ENCODE results near the gene HLX. TPM values are rescaled to one million over a fixed set of nuclear protein-coding genes. Genes with fewer than 3 reads are reported as not detected.

Gene HLX
- total RNA-seq, 1 donor, result 7.6 TPM

GRCh38 chr1:220887520-220888416 lies 8.5 kb downstream of the HLX start:
- peaks cover 59% of the 10 kb centered on the region for H3K27me3 ChIP-seq (ENCODE audit: insufficient read depth, low read length)
- peaks cover 46% of the 10 kb centered on the region for H3K4me1 ChIP-seq (ENCODE audit: insufficient read depth, low read length)
- no peak overlapping the region for H3K4me3 ChIP-seq (ENCODE audit: low read length)
- H3K9me3 ChIP-seq (ENCODE audit: low read depth, low read length), result no peaks in the 10 kb centered on the region

- Histone ChIP-seq H3K27me3 (ENCODE audit: insufficient read depth, low read length) (peaks cover 66% of the 10 kb centered on the region), H3K4me1 (ENCODE audit: insufficient read depth, low read length) (peaks cover 46% of the 10 kb centered on the region), H3K9me3 (ENCODE audit: low read depth, low read length) (no peaks in the 10 kb centered on the region), H3K4me3 (ENCODE audit: low read length) (no peak overlapping the region)
Measured at GRCh38 chr1:220888417-220888986, 9.3 kb downstream of the HLX start.

- no peak overlapping the region for H3K4me3 ChIP-seq (ENCODE audit: low read length)
- no peaks in the 10 kb centered on the region for H3K9me3 ChIP-seq (ENCODE audit: low read depth, low read length)
- H3K27me3 ChIP-seq (ENCODE audit: insufficient read depth, low read length), result peaks cover 75% of the 10 kb centered on the region
- peaks cover 51% of the 10 kb centered on the region for H3K4me1 ChIP-seq (ENCODE audit: insufficient read depth, low read length)
Measured at GRCh38 chr1:220889333-220889732, 10.1 kb downstream of the HLX start.

- H3K4me3 ChIP-seq (ENCODE audit: low read length), result no peak overlapping the region
- no peaks in the 10 kb centered on the region for H3K9me3 ChIP-seq (ENCODE audit: low read depth, low read length)
- H3K27me3 ChIP-seq (ENCODE audit: insufficient read depth, low read length), result peaks cover 80% of the 10 kb centered on the region
- H3K4me1 ChIP-seq (ENCODE audit: insufficient read depth, low read length), result peaks cover 52% of the 10 kb centered on the region
Measured at GRCh38 chr1:220889848-220890287, 10.6 kb downstream of the HLX start.

- Histone ChIP-seq H3K27me3 (ENCODE audit: insufficient read depth, low read length) (peaks cover 86% of the 10 kb centered on the region), H3K4me1 (ENCODE audit: insufficient read depth, low read length) (peaks cover 52% of the 10 kb centered on the region), H3K4me3 (ENCODE audit: low read length) (no peak overlapping the region), H3K9me3 (ENCODE audit: low read depth, low read length) (no peaks in the 10 kb centered on the region)
Measured at GRCh38 chr1:220890602-220891001, 11.4 kb downstream of the HLX start.

- no peaks in the 10 kb centered on the region for H3K9me3 ChIP-seq (ENCODE audit: low read depth, low read length)
- peaks cover 85% of the 10 kb centered on the region for H3K27me3 ChIP-seq (ENCODE audit: insufficient read depth, low read length)
- peaks cover 52% of the 10 kb centered on the region for H3K4me1 ChIP-seq (ENCODE audit: insufficient read depth, low read length)
- no peak overlapping the region for H3K4me3 ChIP-seq (ENCODE audit: low read length)
Measured at GRCh38 chr1:220891224-220892085, 12.2 kb downstream of the HLX start.

- no peaks in the 10 kb centered on the region for H3K9me3 ChIP-seq (ENCODE audit: low read depth, low read length)
- peaks cover 49% of the 10 kb centered on the region for H3K4me1 ChIP-seq (ENCODE audit: insufficient read depth, low read length)
- peaks cover 82% of the 10 kb centered on the region for H3K27me3 ChIP-seq (ENCODE audit: insufficient read depth, low read length)
- H3K4me3 ChIP-seq (ENCODE audit: low read length), result no peak overlapping the region
Measured at GRCh38 chr1:220892086-220892376, 12.8 kb downstream of the HLX start.

- H3K27me3 ChIP-seq (ENCODE audit: insufficient read depth, low read length), result peaks cover 74% of the 10 kb centered on the region
- peaks cover 40% of the 10 kb centered on the region for H3K4me1 ChIP-seq (ENCODE audit: insufficient read depth, low read length)
- H3K4me3 ChIP-seq (ENCODE audit: low read length), result no peak overlapping the region
- no peaks in the 10 kb centered on the region for H3K9me3 ChIP-seq (ENCODE audit: low read depth, low read length)
Measured at GRCh38 chr1:220892997-220893700, 13.9 kb downstream of the HLX start.

- peaks cover 40% of the 10 kb centered on the region for H3K4me1 ChIP-seq (ENCODE audit: insufficient read depth, low read length)
- H3K4me3 ChIP-seq (ENCODE audit: low read length), result peak overlapping the region; percentile 11
- H3K9me3 ChIP-seq (ENCODE audit: low read depth, low read length), result no peaks in the 10 kb centered on the region
- peaks cover 68% of the 10 kb centered on the region for H3K27me3 ChIP-seq (ENCODE audit: insufficient read depth, low read length)
Measured at GRCh38 chr1:220893701-220894024, 14.4 kb downstream of the HLX start.

- Histone ChIP-seq H3K4me1 (ENCODE audit: insufficient read depth, low read length) (peaks cover 40% of the 10 kb centered on the region), H3K4me3 (ENCODE audit: low read length) (peak overlapping the region; percentile 11), H3K27me3 (ENCODE audit: insufficient read depth, low read length) (peaks cover 62% of the 10 kb centered on the region), H3K9me3 (ENCODE audit: low read depth, low read length) (no peaks in the 10 kb centered on the region)
Measured at GRCh38 chr1:220894025-220894923, 15.0 kb downstream of the HLX start.

- no peaks in the 10 kb centered on the region for H3K9me3 ChIP-seq (ENCODE audit: low read depth, low read length)
- H3K4me3 ChIP-seq (ENCODE audit: low read length), result no peak overlapping the region
- H3K4me1 ChIP-seq (ENCODE audit: insufficient read depth, low read length), result peaks cover 40% of the 10 kb centered on the region
- peaks cover 56% of the 10 kb centered on the region for H3K27me3 ChIP-seq (ENCODE audit: insufficient read depth, low read length)
Measured at GRCh38 chr1:220894924-220895256, 15.6 kb downstream of the HLX start.

GRCh38 chr1:220895412-220895946 lies 16.2 kb downstream of the HLX start:
- Histone ChIP-seq H3K9me3 (ENCODE audit: low read depth, low read length) (no peaks in the 10 kb centered on the region), H3K27me3 (ENCODE audit: insufficient read depth, low read length) (peaks cover 50% of the 10 kb centered on the region), H3K4me1 (ENCODE audit: insufficient read depth, low read length) (peaks cover 40% of the 10 kb centered on the region), H3K4me3 (ENCODE audit: low read length) (no peak overlapping the region)

- Histone ChIP-seq H3K9me3 (ENCODE audit: low read depth, low read length) (no peaks in the 10 kb centered on the region), H3K4me3 (ENCODE audit: low read length) (no peak overlapping the region), H3K4me1 (ENCODE audit: insufficient read depth, low read length) (peaks cover 34% of the 10 kb centered on the region), H3K27me3 (ENCODE audit: insufficient read depth, low read length) (peaks cover 44% of the 10 kb centered on the region)
Measured at GRCh38 chr1:220896092-220896491, 16.8 kb downstream of the HLX start.

- H3K9me3 ChIP-seq (ENCODE audit: low read depth, low read length), result no peaks in the 10 kb centered on the region
- no peak overlapping the region for H3K4me3 ChIP-seq (ENCODE audit: low read length)
- H3K4me1 ChIP-seq (ENCODE audit: insufficient read depth, low read length), result no peaks in the 10 kb centered on the region
- no peaks in the 10 kb centered on the region for H3K27me3 ChIP-seq (ENCODE audit: insufficient read depth, low read length)
Measured at GRCh38 chr1:220900842-220901241, 21.6 kb downstream of the HLX start.

All from mononuclear cell (primary cell).